ENCODE measurements around the gene ACOX2.
A peak's percentile ranks its signal among the peaks of the same experiment; 100 is the strongest.

Gene ACOX2

GRCh38 chr3:58536501-58537411 is at the start of gene ACOX2:
Gene ACOX2, minus strand, starts transcription at chr3:58537190. Its CDS starts 2,084 bp downstream, at chr3:58535106.
- no peak for DNase-seq

- DNase-seq = no peak
Measured at GRCh38 chr3:58585994-58586393, 49.0 kb upstream of the ACOX2 start.

GRCh38 chr3:58585005-58585786 is 48.2 kb upstream of the ACOX2 start:
- peak; percentile 52 for DNase-seq

DNA sequence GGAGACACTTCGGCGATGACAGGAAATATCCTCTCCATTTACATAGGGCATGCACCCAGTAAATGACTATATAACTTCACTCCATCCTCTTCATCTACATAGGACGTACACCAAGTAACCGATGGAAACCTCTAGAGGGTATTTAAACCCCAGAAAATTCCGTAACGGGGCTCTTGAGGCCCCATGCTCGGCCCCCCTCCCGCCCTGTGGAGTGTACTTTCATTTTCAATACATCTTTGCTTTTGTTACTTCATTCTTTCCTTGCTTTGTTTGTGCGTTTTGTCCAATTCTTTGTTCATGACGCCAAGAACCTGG is 47.7 kb upstream of the ACOX2 start:
- DNase-seq = peak; percentile 4

DNA sequence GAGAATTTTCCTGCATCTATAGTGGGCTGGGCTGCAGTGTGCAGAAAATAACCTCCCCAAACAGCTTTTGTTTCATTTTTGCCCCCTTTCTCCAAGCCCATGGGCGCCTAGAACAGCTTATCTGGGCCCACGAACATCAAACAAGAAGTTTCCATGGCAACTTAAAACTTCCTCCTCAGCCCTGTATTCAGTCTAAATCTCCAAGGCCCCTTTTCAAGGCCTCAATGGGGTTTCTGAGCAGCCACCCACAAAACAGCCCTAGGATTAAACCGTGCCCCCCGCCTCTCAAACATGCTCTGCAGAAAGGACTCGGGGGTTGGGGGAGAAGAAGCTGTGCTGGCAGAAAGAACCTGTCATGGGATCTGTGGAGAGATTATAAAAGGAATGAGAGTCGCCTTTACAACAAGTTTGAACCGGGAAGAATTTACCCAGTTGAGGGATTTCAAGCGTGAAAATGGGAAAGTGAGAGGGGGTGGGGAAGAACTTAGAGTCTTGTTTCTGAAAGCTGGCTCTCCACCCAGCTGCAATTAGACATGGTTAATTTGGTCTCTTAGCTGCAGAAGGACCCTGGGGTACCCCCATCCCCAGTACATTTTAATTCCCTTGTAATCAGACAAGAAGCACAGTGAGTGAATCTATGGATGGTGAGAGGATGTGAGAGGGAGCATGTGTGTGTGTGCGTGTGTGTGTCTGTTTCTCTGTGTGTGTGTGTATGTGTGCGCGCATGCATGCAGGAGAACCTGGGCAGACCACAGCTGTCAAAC is 44.5 kb upstream of the ACOX2 start:
- no peak for DNase-seq

DNA sequence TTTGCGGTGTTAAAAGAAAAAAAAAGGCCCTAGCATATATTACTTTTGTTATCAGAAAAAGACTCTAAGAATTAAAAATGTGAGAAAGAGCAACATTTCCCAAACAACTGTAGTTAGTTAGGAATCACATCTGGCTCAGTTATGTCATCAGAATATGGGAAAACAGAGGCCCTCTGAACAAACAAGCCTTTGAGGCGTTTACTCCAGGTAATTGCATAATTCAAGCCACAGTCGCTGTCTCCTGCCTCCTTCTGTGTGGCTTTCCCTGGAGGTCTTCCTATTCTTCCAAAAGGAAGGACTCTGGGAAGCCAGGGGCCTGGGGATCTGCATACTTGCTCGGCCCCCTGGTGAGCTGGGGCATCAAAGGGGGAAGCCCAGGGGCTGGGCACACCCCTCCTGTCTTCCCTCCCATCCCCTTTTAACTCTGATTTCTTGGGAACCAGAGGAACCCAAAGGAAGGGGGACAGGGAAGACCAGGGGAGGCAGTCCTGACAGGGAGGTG is 43.9 kb upstream of the ACOX2 start:
- no peak for DNase-seq

- DNase-seq = no peak
Measured at GRCh38 chr3:58578873-58579272, 41.9 kb upstream of the ACOX2 start.

DNA sequence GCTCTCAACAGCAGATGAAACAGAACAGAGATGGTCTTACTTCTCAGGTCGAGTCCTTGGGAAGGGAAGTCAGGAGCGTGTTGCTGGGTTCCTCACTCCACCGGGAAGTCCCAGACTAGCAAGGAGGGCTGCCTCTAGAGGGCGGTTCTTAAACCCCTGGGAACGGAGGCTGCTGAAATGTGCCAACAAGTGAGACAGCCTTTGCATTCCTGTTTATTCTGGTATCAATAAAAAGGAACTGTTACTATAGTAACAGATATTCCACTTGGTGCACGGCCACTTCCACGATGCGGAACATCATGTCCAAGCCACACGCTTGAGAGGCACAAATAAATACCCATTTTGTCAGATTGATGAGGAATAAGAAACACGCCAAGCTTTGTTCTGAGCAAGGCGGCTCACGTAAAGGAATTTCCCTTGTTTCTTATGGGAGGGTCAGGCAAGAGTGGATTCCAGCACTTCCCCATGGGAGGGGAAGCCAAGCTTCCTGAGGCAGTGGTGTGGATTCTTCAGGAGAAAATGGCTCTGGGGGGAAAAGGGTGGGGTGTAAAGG is 40.4 kb upstream of the ACOX2 start, which contains the start of gene FAM107A:
FAM107A (minus strand) TSS at position 123 of the 553 bp plus-strand sequence. CDS start 7,531 bp downstream, outside the sequence.
- DNase-seq = no peak

DNA sequence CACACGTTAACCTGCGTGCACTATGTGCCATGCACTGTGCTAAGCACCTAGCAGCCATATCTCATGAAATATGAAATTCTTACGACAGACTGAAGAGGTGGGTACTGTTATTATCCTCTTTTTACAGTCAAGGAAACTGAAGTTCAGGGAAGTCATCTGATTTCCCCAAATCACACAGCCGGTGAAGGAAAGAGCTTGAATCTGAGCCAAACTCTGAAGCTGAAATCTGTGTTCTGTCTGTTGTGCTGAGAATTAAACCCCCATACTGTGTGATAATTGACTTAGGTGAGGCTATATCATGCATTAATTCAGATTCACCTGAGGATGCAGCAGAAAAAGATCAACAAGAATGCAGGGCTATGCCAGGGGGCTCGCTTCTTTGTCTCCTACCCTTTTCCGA is 39.7 kb upstream of the ACOX2 start:
- no peak for DNase-seq

GRCh38 chr3:58575971-58576652 is 39.1 kb upstream of the ACOX2 start:
- no peak for DNase-seq

DNA sequence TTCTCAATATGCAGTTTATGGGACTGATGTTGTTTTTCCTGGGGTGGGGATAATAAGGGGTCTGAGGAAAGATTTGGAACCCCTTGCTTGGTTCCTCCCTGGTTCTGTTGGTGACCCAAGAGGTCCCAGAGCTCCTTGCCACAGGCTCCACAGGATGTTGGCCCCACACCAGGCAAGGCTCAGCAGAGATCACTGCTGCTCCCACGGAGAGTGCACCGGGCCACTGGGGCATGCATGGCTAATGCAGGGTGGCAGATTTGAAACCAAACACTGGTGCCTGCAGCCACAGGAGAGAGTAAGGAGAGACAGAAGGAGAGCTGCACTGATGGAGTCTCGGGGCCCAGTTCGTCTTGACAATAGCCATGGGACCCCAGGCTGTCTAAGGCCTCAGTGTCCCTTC is 37.7 kb upstream of the ACOX2 start:
- DNase-seq = no peak

GRCh38 chr3:58574106-58574505 is 37.1 kb upstream of the ACOX2 start:
- DNase-seq = no peak

DNA sequence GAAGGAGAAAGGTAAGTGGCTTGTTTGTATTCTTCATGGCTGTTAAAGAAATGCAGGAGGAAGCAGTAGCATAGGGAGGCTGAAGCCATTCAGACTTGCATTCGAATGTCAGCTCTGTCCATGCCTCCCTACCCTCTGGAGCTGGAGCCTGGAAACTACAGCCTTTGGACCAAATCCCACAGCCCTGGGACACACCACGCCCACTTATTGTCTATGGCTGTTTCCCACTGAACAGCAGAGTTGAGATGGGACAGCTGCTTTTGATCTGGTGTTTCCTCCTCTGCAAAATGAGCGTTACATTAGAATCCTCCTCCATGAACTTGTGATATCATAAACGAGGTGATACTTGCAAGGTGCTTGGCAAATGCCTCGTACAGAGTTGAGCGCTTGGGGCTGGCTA is 36.6 kb upstream of the ACOX2 start:
- DNase-seq = no peak

DNA sequence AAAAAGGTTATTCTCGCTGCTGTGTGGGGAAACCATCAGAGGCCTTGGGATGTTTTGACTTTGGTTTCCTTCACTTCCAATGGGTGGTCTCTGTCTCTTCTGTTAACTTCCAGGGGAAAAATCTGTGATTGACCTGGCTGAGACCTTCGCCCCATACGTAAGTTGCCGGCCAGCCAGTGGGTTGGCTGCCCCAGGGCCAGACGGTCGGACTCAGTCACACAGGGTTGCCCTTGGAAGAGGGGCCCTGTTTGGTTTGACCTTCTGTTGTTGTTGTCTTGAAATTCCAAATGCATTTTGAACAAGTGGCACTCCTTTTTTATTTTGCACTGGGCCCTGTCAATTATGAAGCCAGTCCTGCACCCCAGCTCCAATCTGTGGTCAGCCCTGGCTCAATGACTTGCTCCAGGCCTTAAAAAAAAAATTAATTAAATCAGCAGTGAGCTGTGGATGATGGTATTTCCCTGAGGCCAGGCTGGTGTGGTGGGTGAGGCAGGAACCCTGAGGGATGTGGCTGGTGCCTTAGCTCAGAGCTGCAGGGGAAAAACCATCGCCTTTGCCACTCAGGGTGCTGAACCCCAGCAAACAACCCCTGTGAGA is 35.7 kb upstream of the ACOX2 start:
- DNase-seq = no peak

DNA sequence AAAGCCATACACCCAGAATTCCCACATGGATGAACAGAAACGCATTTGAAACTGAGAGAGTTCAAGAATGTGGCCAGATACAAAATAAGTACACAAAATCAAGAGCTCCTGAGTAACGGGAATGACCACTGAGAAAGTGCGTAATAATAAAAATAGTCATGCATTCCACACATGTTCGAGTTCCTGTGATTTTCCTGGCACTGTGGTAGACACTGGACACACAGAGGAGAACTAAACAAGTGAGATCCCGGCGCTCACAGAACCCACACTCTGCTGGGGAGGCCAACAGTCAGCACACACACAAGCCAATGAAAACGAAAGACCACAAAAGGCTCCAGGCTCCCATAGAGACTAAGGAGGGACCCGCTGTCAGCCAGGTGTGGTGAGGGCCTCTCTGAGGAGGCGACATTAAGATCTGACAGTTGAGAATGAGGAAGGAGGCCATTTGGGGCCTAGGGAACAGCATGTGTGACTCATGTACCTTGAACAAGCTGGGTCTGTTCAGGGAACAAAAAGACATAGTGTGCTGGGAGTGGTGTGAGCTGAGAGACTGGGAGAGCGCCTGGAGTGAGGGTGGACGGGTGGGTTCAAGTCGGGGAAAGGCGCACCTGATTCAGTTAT is 35.1 kb upstream of the ACOX2 start:
- DNase-seq = no peak

GRCh38 chr3:58570851-58571250 is 33.9 kb upstream of the ACOX2 start:
- no peak for DNase-seq

DNA sequence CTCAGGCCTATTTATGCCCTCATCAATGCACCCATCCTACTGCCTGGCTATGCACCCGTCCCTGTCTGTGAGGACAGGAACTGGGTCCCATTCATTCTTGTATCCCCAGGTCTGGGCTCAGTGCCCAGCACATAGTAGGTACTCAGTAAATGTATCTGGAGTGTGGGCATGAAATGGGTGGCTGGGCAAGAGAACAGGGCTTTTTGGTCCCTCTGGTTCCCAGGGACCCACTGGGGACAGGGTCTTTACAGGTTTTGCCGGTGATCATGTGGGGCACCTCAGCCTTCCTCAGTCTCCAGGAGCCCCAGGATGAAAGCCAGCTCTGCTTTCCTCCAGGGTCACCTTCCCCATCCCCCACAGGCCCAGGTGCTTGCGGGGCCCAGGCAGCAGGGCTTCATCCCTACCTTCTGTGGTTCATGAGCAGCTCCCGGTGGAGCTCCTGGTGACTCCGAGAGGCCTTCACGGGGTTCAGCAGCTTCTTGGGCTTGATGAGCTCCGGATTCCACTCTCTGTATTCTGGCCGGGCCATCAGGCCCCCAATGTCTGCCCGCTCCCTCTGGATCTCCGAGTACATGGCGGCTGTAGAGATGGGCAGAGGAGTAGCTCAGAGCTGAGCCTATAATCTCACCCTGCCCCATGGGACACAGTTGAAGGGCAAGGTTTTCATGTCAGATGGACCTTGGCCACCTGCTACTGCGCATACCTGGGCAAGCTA is 32.5 kb upstream of the ACOX2 start:
- DNase-seq = no peak

GRCh38 chr3:58568572-58569286 is 31.7 kb upstream of the ACOX2 start:
- DNase-seq = peak; percentile 62

- DNase-seq = no peak
Measured at GRCh38 chr3:58567251-58567515, 30.2 kb upstream of the ACOX2 start.

All from CD4-positive, alpha-beta T cell treated with Interleukin-10 for 1 hour (primary cell).